ENCODE results near the gene SCAPER.
"Not testable (repeated sequence)": the region's sequence is repeated elsewhere in the genome, so short reads cannot be mapped to it uniquely, and the experiment has no call there.

Gene SCAPER

GRCh38 chr15:76503804-76504203 is 401.3 kb downstream of the SCAPER start:
- in situ Hi-C loops (cut with MboI; ENCODE audit: low sequenced_read_pairs), result no loop called here

GRCh38 chr15:76503121-76503520 is 402.0 kb downstream of the SCAPER start:
- in situ Hi-C loops (cut with MboI; ENCODE audit: low sequenced_read_pairs), result no loop called here

- in situ Hi-C loops (cut with MboI; ENCODE audit: low sequenced_read_pairs), result no loop called here
These were observed 402.5 kb downstream of the SCAPER start for GRCh38 chr15:76502678-76503077.

GRCh38 chr15:76502185-76502584 is 403.0 kb downstream of the SCAPER start:
- in situ Hi-C loops (cut with MboI; ENCODE audit: low sequenced_read_pairs), result not testable (repeated sequence)

- in situ Hi-C loops (cut with MboI; ENCODE audit: low sequenced_read_pairs), result no loop called here
These were observed 403.4 kb downstream of the SCAPER start for GRCh38 chr15:76501726-76502125.

- in situ Hi-C loops (cut with MboI; ENCODE audit: low sequenced_read_pairs), result no loop called here
These were observed 404.1 kb downstream of the SCAPER start for GRCh38 chr15:76501011-76501410.

GRCh38 chr15:76495487-76495886 is 409.7 kb downstream of the SCAPER start:
- in situ Hi-C loops (cut with MboI; ENCODE audit: low sequenced_read_pairs), result no loop called here

GRCh38 chr15:76492538-76492937 is 412.6 kb downstream of the SCAPER start:
- in situ Hi-C loops (cut with MboI; ENCODE audit: low sequenced_read_pairs), result no loop called here

GRCh38 chr15:76483752-76484151 is 421.4 kb downstream of the SCAPER start:
- in situ Hi-C loops (cut with MboI; ENCODE audit: low sequenced_read_pairs), result no loop called here

GRCh38 chr15:76483018-76483417 is 422.1 kb downstream of the SCAPER start:
- in situ Hi-C loops (cut with MboI; ENCODE audit: low sequenced_read_pairs), result no loop called here

- in situ Hi-C loops (cut with MboI; ENCODE audit: low sequenced_read_pairs), result no loop called here
These were observed 424.9 kb downstream of the SCAPER start for GRCh38 chr15:76480267-76480666.

- in situ Hi-C loops (cut with MboI; ENCODE audit: low sequenced_read_pairs), result no loop called here
These were observed 434.4 kb downstream of the SCAPER start for GRCh38 chr15:76470691-76471090.

GRCh38 chr15:76468722-76469121 is 436.4 kb downstream of the SCAPER start:
- in situ Hi-C loops (cut with MboI; ENCODE audit: low sequenced_read_pairs), result no loop called here

- in situ Hi-C loops (cut with MboI; ENCODE audit: low sequenced_read_pairs), result no loop called here
These were observed 438.0 kb downstream of the SCAPER start for GRCh38 chr15:76467136-76467535.

GRCh38 chr15:76465728-76466127 is 439.4 kb downstream of the SCAPER start:
- in situ Hi-C loops (cut with MboI; ENCODE audit: low sequenced_read_pairs), result no loop called here

- in situ Hi-C loops (cut with MboI; ENCODE audit: low sequenced_read_pairs), result no loop called here
These were observed 440.9 kb downstream of the SCAPER start for GRCh38 chr15:76464247-76464646.

- in situ Hi-C loops (cut with MboI; ENCODE audit: low sequenced_read_pairs), result no loop called here
These were observed 444.3 kb downstream of the SCAPER start for GRCh38 chr15:76460871-76461270.

- in situ Hi-C loops (cut with MboI; ENCODE audit: low sequenced_read_pairs), result no loop called here
These were observed 444.8 kb downstream of the SCAPER start for GRCh38 chr15:76460347-76460746.

GRCh38 chr15:76451540-76451939 is 453.6 kb downstream of the SCAPER start:
- in situ Hi-C loops (cut with MboI; ENCODE audit: low sequenced_read_pairs), result no loop called here

GRCh38 chr15:76449455-76449854 is 455.7 kb downstream of the SCAPER start:
- in situ Hi-C loops (cut with MboI; ENCODE audit: low sequenced_read_pairs), result no loop called here

GRCh38 chr15:76448755-76449154 is 456.4 kb downstream of the SCAPER start:
- in situ Hi-C loops (cut with MboI; ENCODE audit: low sequenced_read_pairs), result no loop called here

GRCh38 chr15:76447728-76448441 is 457.3 kb downstream of the SCAPER start:
- in situ Hi-C loops (cut with MboI; ENCODE audit: low sequenced_read_pairs), result no loop called here

- in situ Hi-C loops (cut with MboI; ENCODE audit: low sequenced_read_pairs), result no loop called here
These were observed 464.7 kb downstream of the SCAPER start for GRCh38 chr15:76440441-76440840.

All from hTERT RPE-1 (cell line).